Neural progenitor cell (in vitro differentiated cells): ENCODE data around the gene CCNA1. TPM values are rescaled to one million over a fixed set of nuclear protein-coding genes. Genes with fewer than 3 reads are reported as not detected.

Source experiments
- DNase-seq: peaks from one replicate; pipeline ENCODE4 v3.0.0-alpha.2; 2016; ENCODE audit warnings: low spot score
- H2AFZ ChIP-seq: fragments of 200-600 bp; sonication (generic); replicated peaks from 2 replicates; pipeline ENCODE4 v1.6.1; 2016; ENCODE audit warnings: antibody characterized with exemption
- H3F3A ChIP-seq: fragments of 200-600 bp; sonication (generic); 2 replicates; pipeline ENCODE4 v1.6.1; 2016; ENCODE audit warnings: antibody characterized with exemption, low read depth
- H3K27ac ChIP-seq: fragments of 200-600 bp; sonication (generic); 2 replicates; pipeline ENCODE4 v1.5.1; 2016; ENCODE audit warnings: mild to moderate bottlenecking
- H3K27me3 ChIP-seq: fragments of 200-600 bp; sonication (generic); 2 replicates; pipeline ENCODE4 v1.6.1; 2016; ENCODE audit warnings: mild to moderate bottlenecking, moderate library complexity
- H3K36me3 ChIP-seq: fragments of 200-600 bp; sonication (generic); 2 replicates; pipeline ENCODE4 v1.5.1; 2016
- H3K4me1 ChIP-seq: fragments of 200-600 bp; sonication (generic); 2 replicates; pipeline ENCODE4 v1.6.1; 2016; ENCODE audit warnings: mixed run types
- H3K4me2 ChIP-seq: fragments of 200-600 bp; sonication (generic); 2 replicates; pipeline ENCODE4 v1.6.1; 2016
- H3K4me3 ChIP-seq: fragments of 200-600 bp; sonication (generic); 2 replicates; pipeline ENCODE4 v1.5.1; 2016
- H3K79me2 ChIP-seq: fragments of 200-600 bp; sonication (generic); 2 replicates; pipeline ENCODE4 v1.6.1; 2016; ENCODE audit warnings: low read depth
- H3K9ac ChIP-seq: fragments of 200-600 bp; sonication (generic); 2 replicates; pipeline ENCODE4 v1.6.1; 2016
- H3K9me3 ChIP-seq: fragments of 200-600 bp; sonication (generic); 2 replicates; pipeline ENCODE4 v1.5.1; 2016; ENCODE audit warnings: low read depth
- H4K20me1 ChIP-seq: fragments of 200-600 bp; sonication (generic); 2 replicates; pipeline ENCODE4 v1.6.1; 2016; ENCODE audit warnings: low read depth
- H3K27ac Mint-ChIP-seq: 3 replicates; pipeline ENCODE4 v1.8.0; 2021; ENCODE audit warnings: mixed read lengths
- H3K27me3 Mint-ChIP-seq: 2 replicates; pipeline ENCODE4 v1.8.0; 2022; ENCODE audit warnings: low read depth, mild to moderate bottlenecking, inconsistent platforms, moderate library complexity, mixed read lengths; ENCODE audit not compliant: insufficient read depth
- H3K36me3 Mint-ChIP-seq: 3 replicates; pipeline ENCODE4 v1.8.0; 2021; ENCODE audit warnings: mixed read lengths
- H3K4me1 Mint-ChIP-seq: 3 replicates; pipeline ENCODE4 v1.8.0; 2021; ENCODE audit warnings: mixed read lengths
- H3K4me3 Mint-ChIP-seq: 3 replicates; pipeline ENCODE4 v1.8.0; 2021; ENCODE audit warnings: mild to moderate bottlenecking, moderate library complexity, mixed read lengths
- H3K9me3 Mint-ChIP-seq: 3 replicates; pipeline ENCODE4 v1.8.0; 2020; ENCODE audit warnings: mixed read lengths
- CTCF ChIP-seq: fragments of 200-600 bp; sonication (generic); IDR thresholded peaks from 2 replicates; pipeline ENCODE4 v1.5.1; 2017; ENCODE audit warnings: antibody characterized with exemption, mild to moderate bottlenecking
- EZH2 ChIP-seq: fragments of 200-600 bp; sonication (generic); IDR thresholded peaks from 2 replicates; pipeline ENCODE4 v1.6.1; 2017; ENCODE audit warnings: antibody characterized with exemption, mild to moderate bottlenecking, moderate library complexity
- EZH2phosphoT487 ChIP-seq: fragments of 200-600 bp; sonication (generic); IDR thresholded peaks from 2 replicates; pipeline ENCODE4 v1.6.1; 2017; ENCODE audit warnings: antibody characterized with exemption
- total RNA-seq: library from RNA; depleted of rRNA; stranded (reverse); fragments of >200 nt; gene quantifications from 2 replicates; pipeline ENCODE4 v1.2.3, GENCODE V29; 2015; ENCODE audit warnings: low replicate concordance

CCNA1 gene
- total RNA-seq, 1 donor from 2014 or later, result 0.37 TPM

GRCh38 chr13:36430247-36431203, 1.8 kb upstream of the CCNA1 start:
- Mint-ChIP-seq H3K27ac (no peak overlapping the region), H3K27me3 (peaks cover 42% of the 10 kb centered on the region)
- H3K27me3 ChIP-seq, result peaks cover 80% of the 10 kb centered on the region

GRCh38 chr13:36431204-36432105, 840 bp upstream of the CCNA1 start:
- Histone ChIP-seq H3K4me3 (peak overlapping the region; percentile 87), H4K20me1 (peaks cover 7% of the 10 kb centered on the region), H3F3A (peaks cover 7% of the 10 kb centered on the region), H3K4me1 (no peaks in the 10 kb centered on the region), H3K36me3 (no peaks in the 10 kb centered on the region), H3K4me2 (peak overlapping the region; percentile 99), H3K9me3 (no peaks in the 10 kb centered on the region), H2AFZ (peak overlapping the region; percentile 97), H3K27ac (no peak overlapping the region), H3K79me2 (no peaks in the 10 kb centered on the region), H3K9ac (no peak overlapping the region), H3K27me3 (peaks cover 83% of the 10 kb centered on the region)
- no peak overlapping the region for H3K27ac Mint-ChIP-seq
- H3K4me1 Mint-ChIP-seq, result peaks cover 13% of the 10 kb centered on the region
- peaks cover 44% of the 10 kb centered on the region for H3K27me3 Mint-ChIP-seq
- H3K36me3 Mint-ChIP-seq, result no peaks in the 10 kb centered on the region
- peaks cover 6% of the 10 kb centered on the region for H3K9me3 Mint-ChIP-seq
- TF ChIP-seq CTCF (no peak), EZH2 (peak; percentile 24), EZH2phosphoT487 (peak; percentile 75)
- DNase-seq, result peak; percentile 46
- H3K4me3 Mint-ChIP-seq, result peak overlapping the region; percentile 80

More at GRCh38 chr13:36430247-36431203, 1.8 kb upstream of the CCNA1 start:
- no peaks in the 10 kb centered on the region for H3K79me2 ChIP-seq
- peaks cover 7% of the 10 kb centered on the region for H3F3A ChIP-seq
- H3K4me3 ChIP-seq, result peak overlapping the region; percentile 32
- H3K36me3 Mint-ChIP-seq, result no peaks in the 10 kb centered on the region
- H4K20me1 ChIP-seq, result peaks cover 7% of the 10 kb centered on the region
- peaks cover 12% of the 10 kb centered on the region for H3K9me3 Mint-ChIP-seq
- peak overlapping the region; percentile 99 for H3K4me2 ChIP-seq
- H3K27ac ChIP-seq, result no peak overlapping the region
- no peaks in the 10 kb centered on the region for H3K9me3 ChIP-seq
- no peak overlapping the region for H3K9ac ChIP-seq
- H2AFZ ChIP-seq, result peak overlapping the region; percentile 20
- peak; percentile 57 for DNase-seq
- peaks cover 13% of the 10 kb centered on the region for H3K4me1 Mint-ChIP-seq
- TF ChIP-seq EZH2phosphoT487 (peak; percentile 85), CTCF (no peak), EZH2 (peak; percentile 80)
- peak overlapping the region; percentile 69 for H3K4me3 Mint-ChIP-seq
- H3K4me1 ChIP-seq, result no peaks in the 10 kb centered on the region
- no peaks in the 10 kb centered on the region for H3K36me3 ChIP-seq

- Histone ChIP-seq H4K20me1 (peaks cover 7% of the 10 kb centered on the region), H3K9ac (no peak overlapping the region), H3K4me3 (no peak overlapping the region), H3K79me2 (no peaks in the 10 kb centered on the region), H3K4me1 (no peaks in the 10 kb centered on the region), H3F3A (peaks cover 7% of the 10 kb centered on the region), H2AFZ (no peak overlapping the region), H3K4me2 (no peak overlapping the region), H3K36me3 (no peaks in the 10 kb centered on the region), H3K27ac (no peak overlapping the region), H3K27me3 (peaks cover 41% of the 10 kb centered on the region), H3K9me3 (no peaks in the 10 kb centered on the region)
- no peak for DNase-seq
- H3K4me3 Mint-ChIP-seq, result no peak overlapping the region
- H3K27ac Mint-ChIP-seq, result no peak overlapping the region
- H3K27me3 Mint-ChIP-seq, result peaks cover 27% of the 10 kb centered on the region
- TF ChIP-seq EZH2 (no peak), EZH2phosphoT487 (no peak), CTCF (no peak)
- H3K9me3 Mint-ChIP-seq, result no peaks in the 10 kb centered on the region
- no peaks in the 10 kb centered on the region for H3K36me3 Mint-ChIP-seq
- peaks cover 6% of the 10 kb centered on the region for H3K4me1 Mint-ChIP-seq
Observed at GRCh38 chr13:36436811-36437210, 4.5 kb downstream of the CCNA1 start.
